PFSK-1 (cell line): ENCODE results near the gene GDPD1.

Experiments
- FOXP2 ChIP-seq: optimal IDR thresholded peaks from 2 replicates; pipeline ENCODE3; 2011; ENCODE audit warnings: borderline replicate concordance, control low read depth, inconsistent platforms; ENCODE audit not compliant: insufficient read depth; ENCODE audit errors: extremely low read length, extremely low read depth
- POLR2AphosphoS5 ChIP-seq: IDR thresholded peaks from 2 replicates; pipeline ENCODE4 v1.6.1; 2012; ENCODE audit warnings: low read depth, mild to moderate bottlenecking, control low read depth, low read length, moderate library complexity
- REST ChIP-seq, 2 experiments: IDR thresholded peaks; 2 replicates each; pipeline versions ENCODE4 v1.6.1 to v1.8.0; 2011 to 2012; ENCODE audit warnings: low read depth in 2 of 2, low read length in 2 of 2, control low read depth in 1 of 2, inconsistent platforms in 1 of 2, mild to moderate bottlenecking in 1 of 2, moderate library complexity in 1 of 2; ENCODE audit not compliant: insufficient read depth in 1 of 2
- SIN3A ChIP-seq: IDR thresholded peaks from 2 replicates; pipeline ENCODE4 v1.6.1; 2012; ENCODE audit warnings: mild to moderate bottlenecking, low read length, moderate library complexity, borderline replicate concordance; ENCODE audit not compliant: insufficient read depth
- TAF1 ChIP-seq: IDR thresholded peaks from 2 replicates; pipeline ENCODE4 v1.6.1; 2012; ENCODE audit warnings: low read length, control low read depth, borderline replicate concordance; ENCODE audit not compliant: insufficient read depth

GRCh38 chr17:59221159-59221847 is 992 bp downstream of the GDPD1 start:
- no peak for TF ChIP-seq TAF1
- TF ChIP-seq POLR2AphosphoS5, result no peak
- TF ChIP-seq REST (IDR thresholded peaks at IDR 0.05; ENCODE audit: insufficient read depth in 1 of 2, low read depth in 2 of 2, low read length in 2 of 2), result no peak
- TF ChIP-seq SIN3A, result no peak
- no peak for TF ChIP-seq FOXP2
